Measurements from ENCODE around the gene IRF5. TPM values are rescaled to one million over a fixed set of nuclear protein-coding genes. Genes with fewer than 3 reads are reported as not detected.

IRF5 gene
- under 0.01 and 0.19 TPM in 2 replicates for total RNA-seq

GRCh38 chr7:128937647-128938543 lies at the start of gene IRF5:
IRF5 (plus strand) TSS chr7:128937927; CDS start chr7:128942082, 4,155 bp downstream.

GRCh38 chr7:128910569-128910945 lies 27.2 kb upstream of the IRF5 start, which contains the start of gene KCP:
KCP (minus strand) TSS chr7:128910709; CDS start chr7:128910676, 33 bp downstream.

Other genes starting within 250 kb of the IRF5 start
- 232 and 653 TPM in 2 replicates for gene CALU, start 198.6 kb upstream of the IRF5 start, total RNA-seq
- gene OPN1SW, start 162.1 kb upstream of the IRF5 start, total RNA-seq = 1.1 TPM in 1 of 2 replicates, not detected in the other
- gene CCDC136, start 146.0 kb upstream of the IRF5 start, total RNA-seq = 0.49 and 2.1 TPM in 2 replicates
- gene FLNC, start 107.5 kb upstream of the IRF5 start, total RNA-seq = 69.6 and 348 TPM in 2 replicates
- gene ATP6V1F, start 75.1 kb upstream of the IRF5 start, total RNA-seq = 70.9 and 75.5 TPM in 2 replicates
- not detected in 2 replicates for gene KCP, start 27.2 kb upstream of the IRF5 start, total RNA-seq
- 38.7 and 65.3 TPM in 2 replicates for gene TNPO3, start 117.2 kb downstream of the IRF5 start, total RNA-seq
- gene TSPAN33, start 206.8 kb downstream of the IRF5 start, total RNA-seq = under 0.01 TPM in 1 of 2 replicates, not detected in the other

Measured in bladder microvascular endothelial cell (primary cell).